Stimulated activated CD8-positive, alpha-beta memory T cell treated with anti-CD3 and anti-CD28 coated beads, Interleukin-2, amount 100 ng/mL, for 1 hour (primary cell): Measurements from ENCODE around the gene KCTD21.
"Not testable (repeated sequence)": the region's sequence is repeated elsewhere in the genome, so short reads cannot be mapped to it uniquely, and the experiment has no call there.

ENCODE experiments used
- DNase-seq, 2 donors: peaks; one replicate each; pipeline ENCODE4 v3.0.0-alpha.2; 2020; ENCODE audit warnings: low read depth in 2 of 2

KCTD21 gene

DNA sequence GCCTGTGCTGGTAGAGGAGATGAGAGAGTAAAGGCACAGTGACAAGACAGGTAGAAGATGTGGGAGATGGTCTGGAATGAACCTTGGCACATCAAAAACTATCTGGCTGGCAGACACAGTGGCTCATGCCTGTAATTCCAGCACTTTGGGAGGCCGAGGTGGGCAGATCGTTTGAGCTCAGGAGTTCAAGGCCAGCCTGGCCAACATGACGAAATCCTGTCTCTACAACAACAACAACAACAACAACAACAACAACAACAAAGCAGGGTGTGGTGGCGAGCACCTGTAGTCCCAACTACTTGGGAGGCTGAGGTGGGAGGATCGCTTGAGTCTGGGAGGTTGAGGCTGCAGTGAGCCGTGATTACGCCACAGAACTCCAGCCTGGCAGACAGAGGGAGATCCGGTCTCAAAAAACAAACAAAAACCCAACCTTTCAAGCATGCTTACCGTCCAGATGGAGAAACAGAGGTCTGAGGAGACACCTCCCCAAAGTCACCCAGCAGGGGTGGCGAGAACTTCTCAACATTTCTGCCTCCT is 11.8 kb downstream of the KCTD21 start:
- no peak for DNase-seq

DNA sequence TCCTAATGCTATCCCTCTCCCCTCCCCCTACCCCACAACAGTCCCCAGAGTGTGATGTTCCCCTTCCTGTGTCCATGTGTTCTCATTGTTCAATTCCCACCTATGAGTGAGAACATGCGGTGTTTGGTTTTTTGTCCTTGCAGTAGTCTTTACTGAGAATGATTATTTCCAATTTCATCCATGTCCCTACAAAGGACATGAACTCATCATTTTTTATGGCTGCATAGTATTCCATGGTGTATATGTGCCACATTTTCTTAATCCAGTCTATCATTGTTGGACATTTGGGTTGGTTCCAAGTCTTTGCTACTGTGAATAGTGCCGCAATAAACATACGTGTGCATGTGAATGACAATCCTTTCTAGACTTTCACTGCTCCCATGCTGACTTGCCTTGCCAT is 12.6 kb downstream of the KCTD21 start:
- DNase-seq, result not testable (repeated sequence)

DNA sequence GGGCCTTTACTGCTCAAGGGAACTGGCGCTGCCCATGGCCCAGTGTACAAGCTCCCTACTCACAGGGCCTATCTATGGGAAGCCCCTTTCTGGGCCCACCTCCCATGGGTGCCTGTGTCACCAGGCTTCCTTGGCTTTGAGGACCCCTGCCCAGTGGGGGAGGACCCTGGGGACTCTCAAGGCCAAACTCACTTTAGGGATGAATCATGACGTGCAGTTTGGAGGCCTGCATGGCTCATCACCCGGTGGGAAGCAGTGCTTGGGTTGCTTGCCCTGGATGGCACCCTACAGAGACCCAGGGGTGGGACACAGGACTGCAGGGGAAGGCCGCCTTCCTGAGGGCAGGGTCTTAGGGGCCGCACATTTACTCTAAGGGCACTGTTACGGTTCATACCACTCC is 16.5 kb downstream of the KCTD21 start:
- no peak for DNase-seq

DNA sequence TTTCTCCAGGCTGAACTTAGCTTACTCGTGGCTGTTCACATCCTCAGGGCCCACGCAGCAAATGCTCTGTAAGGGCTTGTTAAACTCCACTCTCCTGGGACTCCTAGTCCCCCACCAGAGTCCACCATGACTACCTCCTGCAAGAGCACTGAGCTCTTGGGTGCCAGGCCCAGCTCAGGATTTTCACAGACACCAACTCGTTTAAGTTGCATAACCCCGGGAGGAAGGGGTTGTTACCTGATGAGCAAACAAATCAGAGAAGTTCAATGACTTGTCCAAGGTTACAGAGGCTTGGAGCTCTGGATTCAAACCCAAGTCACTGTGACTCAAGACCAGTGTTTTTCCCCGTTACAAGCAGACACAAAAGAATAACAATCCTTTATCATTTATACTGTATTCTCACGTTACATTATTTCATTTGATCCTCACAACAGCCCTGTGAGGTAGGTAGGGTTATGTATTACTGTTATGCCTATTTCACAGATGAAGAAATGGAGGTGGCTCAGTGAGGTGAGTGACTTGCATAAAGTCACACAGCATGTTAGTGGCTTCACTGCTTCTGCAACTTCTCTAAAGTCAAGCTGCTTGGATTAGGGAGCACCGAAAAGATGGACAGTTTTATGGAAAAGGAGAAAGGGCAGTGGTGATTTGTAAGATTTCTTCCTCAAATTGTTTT is 17.4 kb downstream of the KCTD21 start:
- no peak for DNase-seq

DNA sequence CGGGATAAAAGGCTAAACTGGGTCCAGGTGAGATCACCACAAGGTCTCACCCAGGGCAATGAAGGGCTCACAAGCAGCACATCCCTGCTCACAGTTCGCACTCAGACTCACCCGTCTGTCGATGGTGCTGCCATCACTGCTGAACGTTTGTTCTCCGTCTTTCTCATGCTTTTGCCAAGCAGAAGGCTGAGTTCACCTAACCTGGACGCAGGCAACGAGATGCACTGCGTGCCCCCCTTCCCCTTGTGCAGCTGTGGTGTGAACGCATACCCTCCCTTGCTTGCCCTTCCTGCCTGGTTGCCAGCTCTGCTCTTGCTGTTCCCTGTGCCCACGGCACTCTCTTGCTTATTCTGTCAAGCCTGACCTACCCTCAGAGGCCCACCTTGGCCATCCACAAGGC is 18.0 kb downstream of the KCTD21 start:
- no peak for DNase-seq

DNA sequence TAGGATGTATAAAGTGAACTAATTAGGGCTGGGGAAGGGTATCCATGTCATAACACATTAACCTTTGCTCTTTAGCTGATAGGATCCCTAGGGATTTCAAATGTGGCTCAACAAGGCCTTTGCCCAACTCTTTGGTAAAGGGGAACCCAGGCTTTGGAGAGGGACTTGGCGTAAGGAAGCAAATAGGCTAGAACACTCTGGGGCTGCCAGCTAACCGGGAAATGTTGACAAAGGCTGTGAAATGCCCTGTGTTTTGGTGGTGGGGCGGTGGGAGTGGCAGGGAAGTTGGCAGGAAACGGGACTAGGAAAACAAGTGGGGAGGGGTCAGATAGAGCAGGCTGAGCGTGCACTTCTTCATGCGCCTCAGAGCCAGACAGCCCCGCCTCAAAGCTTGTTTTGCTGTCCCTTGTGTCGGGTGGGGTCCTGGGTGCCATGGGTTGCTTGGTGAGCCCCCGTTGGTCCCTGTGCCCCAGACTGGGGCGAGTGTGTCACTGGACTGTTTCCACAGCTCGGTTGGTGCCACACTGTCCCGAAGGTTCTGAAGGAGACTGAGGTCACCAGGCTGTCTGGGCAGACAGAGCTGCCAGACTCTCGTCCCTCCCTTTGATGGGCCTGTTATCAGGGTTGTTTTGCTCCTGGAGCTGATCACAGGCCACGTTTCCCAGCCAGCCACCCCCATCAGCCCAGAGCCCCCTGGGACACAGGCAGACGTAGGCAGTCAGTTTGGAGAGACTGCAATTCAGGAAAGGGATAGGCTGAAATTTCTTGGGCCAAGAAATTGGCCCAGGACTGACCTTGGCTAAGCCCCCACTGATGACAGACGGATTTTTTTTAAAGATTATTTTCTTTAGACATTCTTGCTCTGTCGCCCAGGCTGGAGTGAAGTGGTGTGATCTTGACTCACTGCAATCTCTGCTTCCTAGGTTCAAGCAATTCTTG is 19.6 kb downstream of the KCTD21 start:
- no peak for DNase-seq

DNA sequence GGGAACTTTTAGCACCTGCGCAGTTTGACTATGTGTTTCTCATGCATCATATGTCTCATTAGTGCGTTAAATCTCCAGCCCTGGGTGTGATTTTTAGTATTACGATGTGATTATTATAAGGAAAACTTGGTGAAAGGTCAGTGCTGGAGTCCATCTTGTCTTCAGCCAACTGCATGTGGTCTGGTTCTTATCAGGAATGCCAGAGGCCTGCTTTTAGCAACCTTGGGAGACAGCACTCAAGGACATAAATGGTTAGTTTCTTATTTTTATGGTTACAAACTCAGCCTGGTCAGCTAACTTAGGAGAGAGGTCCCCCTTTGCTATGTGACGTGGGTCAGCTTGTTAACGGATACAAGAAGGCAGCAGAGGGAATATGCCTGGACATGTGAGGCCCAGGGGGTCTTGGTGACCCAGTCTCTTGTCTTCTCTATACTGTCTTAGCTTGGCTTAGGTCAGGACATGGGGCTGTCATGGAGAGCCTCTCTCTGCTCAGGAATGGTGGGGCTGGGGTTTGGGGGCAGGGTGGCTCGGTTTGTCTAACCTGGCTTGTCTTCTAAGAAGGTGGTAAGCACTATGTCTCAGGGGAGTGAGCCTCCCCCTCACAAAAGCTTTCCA is 21.5 kb downstream of the KCTD21 start:
- DNase-seq, result no peak

DNA sequence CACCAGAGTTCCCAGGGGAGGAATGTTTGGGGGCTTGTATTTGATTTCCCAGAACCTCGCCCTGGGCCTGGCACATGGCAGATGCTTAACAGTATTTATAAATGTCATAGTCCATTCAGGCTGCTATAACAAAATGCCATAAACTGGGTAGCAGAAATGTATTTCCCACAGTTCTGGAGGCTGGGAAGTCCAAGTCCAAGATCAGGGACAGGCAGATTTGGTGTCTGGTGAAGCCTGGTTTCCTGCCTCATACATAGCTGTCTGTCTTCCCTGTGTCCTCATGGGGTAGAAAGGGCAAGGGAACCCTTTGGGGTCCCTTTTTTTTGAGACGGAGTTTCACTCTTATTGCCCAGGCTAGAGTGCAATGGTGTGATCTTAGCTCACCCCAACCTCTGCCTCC is 24.0 kb downstream of the KCTD21 start:
- DNase-seq, result no peak

DNA sequence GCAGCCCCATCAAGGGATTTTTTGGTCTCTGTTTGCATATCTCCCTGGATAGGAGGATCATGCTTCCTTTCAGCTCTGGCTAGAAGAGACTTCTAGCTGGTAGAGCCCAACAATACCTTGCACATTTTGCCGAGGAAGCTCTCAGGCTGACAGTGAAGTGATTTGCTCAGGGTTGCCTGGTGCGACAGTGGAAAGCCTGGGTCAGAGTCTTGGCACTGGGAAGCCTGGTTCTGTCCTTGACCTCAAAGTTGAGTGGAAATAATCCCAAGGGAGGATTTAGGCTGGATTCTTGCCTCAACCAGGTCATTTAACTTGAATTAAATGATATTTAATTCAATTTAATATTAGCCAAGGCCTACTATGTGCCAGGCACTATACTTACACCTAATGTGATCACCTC is 24.6 kb downstream of the KCTD21 start:
- no peak for DNase-seq

DNA sequence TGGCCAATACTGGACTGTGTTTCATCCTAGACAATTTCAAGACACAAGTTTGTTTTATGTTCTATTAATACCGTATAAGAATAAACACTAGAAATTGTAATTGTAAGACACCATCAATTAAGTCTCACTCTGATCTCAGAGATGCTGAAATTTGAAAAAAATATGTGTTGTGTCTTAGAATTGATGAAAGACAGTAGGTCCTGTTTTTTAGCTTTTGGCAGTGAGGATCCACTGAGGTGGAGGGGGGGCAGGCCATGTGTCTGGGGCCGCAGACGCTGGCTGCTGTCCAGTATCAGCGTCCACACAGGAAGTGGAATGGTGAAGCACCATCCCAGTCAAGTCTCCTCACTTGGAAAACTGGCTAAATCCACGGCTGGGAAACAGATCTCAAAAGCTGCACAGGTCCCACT is 26.5 kb downstream of the KCTD21 start:
- no peak for DNase-seq

DNA sequence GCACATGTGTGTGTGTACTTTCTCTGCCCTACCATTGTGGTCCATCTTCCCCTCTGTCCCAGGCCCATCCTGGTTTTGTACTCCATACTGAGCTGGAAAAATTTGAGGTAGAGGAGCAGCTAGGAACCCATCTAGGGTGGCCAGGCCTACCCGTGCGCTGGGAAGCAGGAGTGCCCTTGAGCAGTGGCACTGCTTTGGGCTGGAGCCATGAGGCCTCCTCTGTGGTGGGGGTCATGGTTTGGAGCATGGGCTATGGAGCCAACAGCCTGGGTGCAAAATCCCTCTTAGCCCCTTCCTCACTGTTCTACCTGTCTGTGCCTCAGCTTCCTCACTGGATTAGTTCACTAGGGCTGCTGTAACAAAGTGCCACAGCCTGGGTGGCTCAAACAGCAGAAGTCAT is 27.1 kb downstream of the KCTD21 start:
- DNase-seq, result no peak

DNA sequence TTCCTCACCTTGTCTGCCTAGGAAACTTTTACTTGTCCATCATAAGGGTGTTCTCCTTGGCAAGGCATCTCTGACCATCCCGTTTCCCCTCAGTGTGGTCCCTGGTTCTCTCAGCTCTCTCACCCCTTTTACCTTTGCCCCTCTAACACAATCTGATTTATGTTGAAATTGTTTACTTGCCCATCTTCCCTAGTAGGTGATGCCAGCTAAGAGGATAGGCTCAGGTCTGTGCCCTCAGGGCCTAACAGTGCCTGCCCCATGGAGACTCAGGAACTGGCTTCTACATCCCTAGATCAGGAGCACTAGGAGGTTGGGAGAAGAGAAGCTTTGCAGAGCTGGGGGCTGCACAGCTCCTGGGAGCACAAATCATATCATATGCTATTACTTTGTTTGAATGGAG is 27.9 kb downstream of the KCTD21 start:
- DNase-seq, result no peak

DNA sequence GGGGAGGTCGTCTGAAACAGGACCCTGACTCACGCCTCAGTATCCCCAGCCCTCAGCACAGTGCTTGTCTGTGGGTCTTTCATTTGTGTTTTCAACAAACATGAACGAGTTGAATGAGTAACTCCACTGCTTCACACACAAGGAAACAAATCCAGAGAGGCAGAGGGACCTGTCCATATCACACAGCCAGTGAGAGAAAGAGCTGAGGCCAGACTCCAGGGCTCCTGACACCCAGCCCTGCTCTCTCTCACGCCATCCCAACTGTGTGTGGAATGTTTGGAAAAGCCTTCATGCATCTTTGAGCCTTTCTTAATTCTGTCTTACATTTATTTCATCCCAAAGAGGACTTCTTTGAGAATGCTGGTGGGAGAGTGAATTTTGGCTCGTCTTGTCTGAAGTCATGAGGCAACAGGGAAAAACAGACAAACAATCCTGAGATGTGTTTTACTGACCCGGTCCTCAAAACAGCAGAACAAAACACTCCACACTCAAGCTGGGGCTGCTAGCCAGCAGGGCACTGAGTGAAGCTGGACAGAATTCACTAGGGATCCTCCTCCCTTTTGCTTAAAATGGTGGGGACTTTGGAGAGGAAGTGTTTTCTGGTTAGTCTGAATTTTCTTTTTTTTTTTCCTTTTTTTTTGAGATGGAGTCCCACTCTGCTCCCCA is 29.3 kb downstream of the KCTD21 start:
- DNase-seq, result no peak

DNA sequence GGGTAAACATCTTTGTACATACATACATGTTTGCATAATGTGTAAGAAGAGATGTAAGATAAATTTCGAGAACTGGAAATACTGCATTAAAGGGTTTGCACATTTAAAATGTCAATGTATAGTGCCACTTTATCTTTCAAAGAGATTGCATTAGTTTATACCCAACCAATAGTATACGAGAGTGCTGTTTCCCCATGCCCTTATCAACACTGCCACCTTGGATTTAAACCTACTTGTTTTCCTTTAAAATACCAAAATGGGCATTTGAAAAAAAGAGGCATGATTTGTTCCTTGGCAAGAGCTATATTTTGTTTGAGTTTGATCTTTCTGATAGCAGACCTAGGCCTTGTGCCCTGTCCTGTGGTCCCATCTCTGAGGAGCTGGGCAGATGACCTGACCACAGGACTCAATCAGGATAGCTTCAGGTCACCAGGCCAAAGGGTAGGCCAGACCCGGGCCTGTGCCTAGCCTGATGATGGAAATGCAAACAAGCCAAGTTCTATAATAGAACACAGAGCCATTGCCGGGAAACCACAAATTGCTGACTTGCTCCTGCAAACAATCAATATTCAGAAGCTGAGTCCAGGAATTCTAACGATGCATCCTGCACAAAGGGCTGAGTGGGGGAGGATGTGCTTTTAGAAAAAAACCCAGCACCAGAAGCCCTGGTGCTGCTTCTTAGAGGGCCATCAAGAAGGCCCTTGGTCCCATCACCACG is 32.1 kb downstream of the KCTD21 start:
- no peak for DNase-seq

DNA sequence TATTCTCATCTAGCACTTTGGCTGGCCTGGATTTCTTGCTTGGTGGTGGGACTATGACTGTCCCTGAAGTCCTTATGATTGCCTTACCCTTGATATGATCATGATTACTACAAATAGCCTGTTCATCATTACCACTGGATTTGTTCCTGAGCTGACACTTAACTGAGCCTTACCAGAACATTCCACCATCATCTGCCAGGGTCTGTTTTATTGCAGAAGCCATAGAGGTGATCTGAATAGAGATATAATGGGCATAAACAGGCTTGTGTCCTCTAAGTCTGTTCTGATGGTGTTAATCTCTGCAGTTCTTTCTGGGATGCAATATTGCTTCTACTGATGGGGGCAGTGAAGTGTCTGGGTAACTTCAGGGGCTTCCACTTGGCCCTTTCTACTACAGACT is 36.6 kb downstream of the KCTD21 start:
- DNase-seq, result no peak

DNA sequence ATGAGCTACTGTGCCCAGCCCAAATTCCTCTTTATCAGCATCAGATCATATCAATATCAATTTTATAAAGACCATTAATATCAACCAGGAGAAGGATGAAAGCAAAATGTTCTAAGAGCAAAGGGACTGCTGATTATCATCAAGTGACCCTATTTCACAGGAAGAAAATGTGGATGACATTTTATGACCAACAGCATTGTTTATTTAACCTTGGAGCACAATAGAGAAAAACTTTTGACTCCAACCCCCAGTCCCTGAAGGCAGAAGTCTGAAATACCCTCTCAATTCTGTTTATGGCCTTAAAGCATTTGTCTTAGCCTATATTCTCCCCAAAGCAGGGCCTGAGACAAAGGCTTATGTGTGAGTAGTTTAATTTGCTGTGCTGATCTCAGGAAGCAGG is 37.7 kb downstream of the KCTD21 start:
- DNase-seq, result no peak

DNA sequence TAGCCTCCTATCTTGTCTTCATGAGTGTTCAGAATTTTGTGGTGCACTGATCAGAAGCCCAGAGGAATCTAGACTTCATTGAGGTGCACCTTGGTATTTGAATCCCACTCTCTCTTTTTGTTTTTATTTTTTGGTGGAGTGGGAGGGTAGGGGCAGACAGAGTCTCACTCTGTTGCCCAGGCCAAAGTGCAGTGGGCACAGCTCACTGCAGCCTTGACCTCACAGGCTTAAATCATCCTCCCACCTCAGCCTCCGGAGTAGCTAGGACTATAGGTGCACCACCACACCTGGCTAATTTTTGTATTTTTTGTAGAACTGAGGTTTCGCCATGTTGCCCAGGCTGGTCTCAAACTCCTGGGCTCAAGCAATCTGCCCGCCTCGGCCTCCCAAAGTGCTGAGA is 38.1 kb downstream of the KCTD21 start:
- no peak for DNase-seq

DNA sequence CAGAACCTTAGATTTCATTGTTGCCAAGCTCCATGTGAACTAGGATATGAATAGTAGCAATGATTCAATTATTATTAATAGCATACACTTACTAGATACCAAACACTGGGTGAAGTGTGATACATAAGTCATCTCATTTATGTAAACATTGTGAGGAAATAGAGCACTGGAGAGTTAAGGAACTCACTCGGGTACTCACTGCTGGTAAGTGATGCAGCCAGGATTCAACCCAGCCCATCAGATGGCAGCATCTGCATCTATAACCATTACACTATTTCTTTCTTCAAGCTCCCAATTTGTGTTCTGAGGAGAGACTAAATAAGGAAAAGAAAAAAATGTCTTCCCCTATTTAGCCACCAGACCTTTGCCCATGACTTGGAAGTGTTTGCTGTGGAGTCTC is 38.8 kb downstream of the KCTD21 start:
- DNase-seq, result no peak

DNA sequence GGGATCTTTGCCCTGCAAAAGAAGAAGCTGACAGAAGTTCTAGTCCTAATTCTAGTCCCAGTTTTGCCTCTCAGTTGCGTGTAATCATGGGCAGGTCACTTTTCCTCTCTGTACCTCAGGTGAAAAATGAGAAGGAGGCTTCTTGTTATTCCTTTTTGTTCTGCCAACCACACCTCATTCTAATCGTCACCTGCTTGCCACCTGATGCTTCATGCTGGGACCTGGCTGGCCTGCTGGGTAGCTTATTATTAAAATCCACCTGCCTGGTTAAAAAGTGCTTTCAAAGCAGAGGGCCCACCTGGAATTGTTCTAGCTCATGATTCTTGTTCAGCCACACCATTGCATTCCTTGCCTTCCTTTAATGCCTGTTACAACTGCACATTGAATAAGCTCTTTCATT is 40.6 kb downstream of the KCTD21 start:
- DNase-seq, result no peak

DNA sequence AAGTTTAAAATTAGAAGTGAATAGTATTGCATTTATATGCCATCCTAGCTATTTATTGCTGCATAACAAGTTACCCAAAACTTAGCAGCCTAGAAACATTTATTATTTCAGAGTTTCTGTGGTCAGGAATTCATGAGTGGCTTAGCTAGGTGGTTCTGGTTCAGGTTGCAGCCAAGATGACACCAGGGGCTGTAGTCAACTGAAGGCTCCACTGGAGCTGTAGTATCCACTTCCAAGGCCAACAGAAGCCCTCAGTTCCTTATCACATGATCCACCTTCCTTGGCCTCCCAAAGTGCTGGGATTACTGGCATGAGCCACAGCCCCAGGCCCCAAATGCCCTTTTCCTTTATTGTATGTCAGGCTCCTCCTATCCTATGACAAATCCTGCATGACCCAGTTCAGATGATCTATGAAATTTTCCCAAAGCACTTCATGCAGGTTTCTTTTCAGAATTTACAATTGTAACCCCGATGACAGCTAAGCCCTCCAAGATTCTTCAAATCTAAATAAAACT is 42.9 kb downstream of the KCTD21 start:
- DNase-seq, result no peak

DNA sequence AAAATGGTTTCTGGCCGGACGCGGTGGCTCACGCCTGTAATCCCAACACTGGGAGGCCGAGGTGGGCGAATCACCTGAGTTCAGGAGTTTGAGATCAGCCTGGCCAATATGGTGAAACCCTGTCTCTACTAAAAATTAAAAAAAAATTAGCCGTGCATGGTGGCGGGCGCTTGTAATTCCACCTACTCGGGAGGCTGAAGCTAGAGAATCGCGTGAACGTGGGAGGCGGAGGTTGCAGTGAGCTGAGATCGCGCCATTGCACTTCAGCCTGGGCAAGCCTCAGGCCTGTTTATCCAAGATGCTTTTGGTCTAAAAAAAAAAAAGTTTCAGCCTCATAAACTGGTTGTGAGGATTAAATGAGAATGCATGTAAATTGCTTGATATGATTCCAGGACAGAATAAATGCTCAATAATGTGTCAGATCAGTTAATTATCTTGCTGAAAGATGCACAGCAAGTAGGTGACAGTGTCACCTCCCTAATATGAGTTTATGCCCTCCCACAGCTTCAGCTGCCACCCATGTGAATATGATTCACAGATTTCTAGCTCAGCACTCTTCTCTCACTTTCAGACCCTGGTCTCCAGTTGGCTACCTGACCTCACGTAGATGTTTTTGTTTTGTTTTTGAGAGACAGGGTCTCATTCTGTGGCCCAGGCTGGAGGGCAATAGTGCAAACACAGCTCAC is 47.9 kb downstream of the KCTD21 start:
- DNase-seq, result no peak
